Measurements from ENCODE around the gene GNPDA1. TPM values are rescaled to one million over a fixed set of nuclear protein-coding genes. Genes with fewer than 3 reads are reported as not detected.

The GNPDA1 gene
- total RNA-seq, 1 donor from 2014 or later = 25.3 TPM

DNA sequence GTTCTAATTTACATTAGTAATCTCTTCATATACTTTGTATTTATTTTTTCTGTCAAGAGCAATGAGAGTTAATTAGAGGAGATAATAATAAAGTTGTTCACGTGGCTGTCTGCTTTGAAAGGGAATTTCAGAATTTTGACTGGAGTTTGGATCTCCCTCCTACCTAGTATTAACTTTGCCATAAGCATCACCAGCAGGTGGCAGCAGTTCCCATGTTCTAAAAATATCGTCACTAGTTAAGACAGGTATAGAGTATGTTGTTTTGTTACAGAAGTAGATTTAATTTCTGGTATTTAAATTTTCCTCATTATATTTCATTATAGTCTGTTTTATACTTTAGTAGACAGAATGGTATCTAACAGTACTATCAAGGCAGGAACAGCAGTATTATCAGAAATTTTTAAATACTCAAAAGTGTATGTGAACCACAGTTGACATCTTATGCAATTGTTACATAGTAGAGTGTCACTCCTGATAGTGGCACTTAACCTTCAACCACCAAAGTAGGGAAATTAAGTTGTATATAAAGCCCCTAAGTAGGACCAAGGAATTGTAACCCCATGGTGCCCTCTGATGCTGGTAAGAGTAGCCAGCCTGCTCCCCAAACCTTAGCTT is 20.4 kb downstream of the GNPDA1 start:
- no peak for DNase-seq (ENCODE audit: extremely low spot score in 2 of 2)
- no peaks in the 10 kb centered on the region for H3K4me1 ChIP-seq
- TF ChIP-seq CTCF (IDR thresholded peaks at IDR 0.05) (peak; percentile 62 to 85 (median 65)), POLR2AphosphoS5 (IDR thresholded peaks at IDR 0.05; ENCODE audit: insufficient read depth in 1 of 2, low read depth in 1 of 2) (no peak), POLR2A (IDR thresholded peaks at IDR 0.05) (no peak)
- no peak overlapping the region for H3K4me3 ChIP-seq
- H3K9me3 ChIP-seq = no peaks in the 10 kb centered on the region
- peaks cover 0 to 43% of the 10 kb centered on the region in 2 donors for H3K36me3 ChIP-seq
- intact Hi-C loops (cut with DNase I) = loop anchor here (5.0 to 10.0 kb wide), 2 partner anchors 122 to 150 kb away; no protein-coding TSS in a partner anchor
- no peak overlapping the region for H3K27ac ChIP-seq
- H3K27me3 ChIP-seq = no peaks in the 10 kb centered on the region

- intact Hi-C loops (cut with DNase I) = loop anchor here (5.0 to 10.0 kb wide), 2 partner anchors 125 to 153 kb away; no protein-coding TSS in a partner anchor
- TF ChIP-seq POLR2A (IDR thresholded peaks at IDR 0.05) (no peak), CTCF (IDR thresholded peaks at IDR 0.05) (no peak), POLR2AphosphoS5 (IDR thresholded peaks at IDR 0.05; ENCODE audit: insufficient read depth in 1 of 2, low read depth in 1 of 2) (no peak)
- Histone ChIP-seq H3K4me1 (no peaks in the 10 kb centered on the region), H3K4me3 (no peak overlapping the region), H3K27me3 (no peaks in the 10 kb centered on the region), H3K27ac (no peak overlapping the region), H3K36me3 (peaks cover 0 to 64% of the 10 kb centered on the region in 2 donors), H3K9me3 (no peaks in the 10 kb centered on the region)
- no peak for DNase-seq (ENCODE audit: extremely low spot score in 2 of 2)
Observed at GRCh38 chr5:141989720-141990119, 23.1 kb downstream of the GNPDA1 start.

DNA sequence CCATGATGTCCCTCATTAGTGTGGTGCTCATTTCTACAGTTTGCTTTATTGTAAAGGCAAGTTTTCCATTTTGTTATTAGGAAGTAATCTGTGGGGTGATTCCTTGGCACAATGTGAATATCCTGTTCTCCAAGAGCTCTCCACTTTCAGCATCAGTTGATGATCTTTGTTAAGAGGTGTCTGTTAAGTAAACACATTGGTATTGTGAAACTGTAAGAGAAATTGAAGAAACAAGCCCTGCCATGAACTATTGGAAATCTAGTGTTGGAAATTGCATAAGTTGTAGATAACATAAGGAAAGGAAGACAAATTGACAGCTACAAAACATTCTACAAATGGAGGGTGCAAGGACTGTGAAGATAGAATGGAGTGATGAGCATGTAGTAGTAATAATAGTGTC is 26.8 kb downstream of the GNPDA1 start:
- no peak overlapping the region for H3K27ac ChIP-seq
- no peak overlapping the region for H3K4me3 ChIP-seq
- intact Hi-C loops (cut with DNase I) = no loop called here
- H3K4me1 ChIP-seq = no peaks in the 10 kb centered on the region
- H3K9me3 ChIP-seq = no peaks in the 10 kb centered on the region
- no peaks in the 10 kb centered on the region for H3K27me3 ChIP-seq
- peaks cover 0 to 78% of the 10 kb centered on the region in 2 donors for H3K36me3 ChIP-seq
- TF ChIP-seq POLR2A (IDR thresholded peaks at IDR 0.05) (no peak), POLR2AphosphoS5 (IDR thresholded peaks at IDR 0.05; ENCODE audit: insufficient read depth in 1 of 2, low read depth in 1 of 2) (no peak), CTCF (IDR thresholded peaks at IDR 0.05) (no peak)
- no peak for DNase-seq (ENCODE audit: extremely low spot score in 2 of 2)

GRCh38 chr5:141982626-141983025 is 30.2 kb downstream of the GNPDA1 start:
- no peak for DNase-seq (ENCODE audit: extremely low spot score in 2 of 2)
- Histone ChIP-seq H3K4me1 (no peaks in the 10 kb centered on the region), H3K27ac (no peak overlapping the region), H3K4me3 (no peak overlapping the region), H3K36me3 (peaks cover 3 to 84% of the 10 kb centered on the region in 2 donors), H3K9me3 (no peaks in the 10 kb centered on the region), H3K27me3 (no peaks in the 10 kb centered on the region)
- intact Hi-C loops (cut with DNase I) = no loop called here
- TF ChIP-seq CTCF (IDR thresholded peaks at IDR 0.05) (no peak), POLR2A (IDR thresholded peaks at IDR 0.05) (no peak), POLR2AphosphoS5 (IDR thresholded peaks at IDR 0.05; ENCODE audit: insufficient read depth in 1 of 2, low read depth in 1 of 2) (no peak)

DNA sequence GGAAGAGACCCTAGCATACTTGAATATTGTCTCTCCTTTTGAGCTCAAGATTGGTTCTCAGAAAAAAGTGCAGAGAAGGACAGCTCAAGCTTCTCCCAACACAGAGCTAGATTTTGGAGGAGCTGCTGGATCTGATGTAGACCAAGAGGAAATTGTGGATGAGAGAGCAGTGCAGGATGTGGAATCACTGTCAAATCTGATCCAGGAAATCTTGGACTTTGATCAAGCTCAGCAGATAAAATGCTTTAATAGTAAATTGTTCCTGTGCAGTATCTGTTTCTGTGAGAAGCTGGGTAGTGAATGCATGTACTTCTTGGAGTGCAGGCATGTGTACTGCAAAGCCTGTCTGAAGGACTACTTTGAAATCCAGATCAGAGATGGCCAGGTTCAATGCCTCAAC is 34.4 kb downstream of the GNPDA1 start:
- Histone ChIP-seq H3K36me3 (peaks cover 3 to 86% of the 10 kb centered on the region in 2 donors), H3K27ac (no peak overlapping the region), H3K9me3 (no peaks in the 10 kb centered on the region), H3K4me1 (peaks cover 11% of the 10 kb centered on the region), H3K4me3 (no peak overlapping the region), H3K27me3 (no peaks in the 10 kb centered on the region)
- intact Hi-C loops (cut with DNase I) = no loop called here
- no peak for DNase-seq (ENCODE audit: extremely low spot score in 2 of 2)
- no peak for TF ChIP-seq CTCF (IDR thresholded peaks at IDR 0.05)
- TF ChIP-seq POLR2AphosphoS5 (IDR thresholded peaks at IDR 0.05; ENCODE audit: insufficient read depth in 1 of 2, low read depth in 1 of 2) = no peak
- TF ChIP-seq POLR2A (IDR thresholded peaks at IDR 0.05) = no peak

Data from vagina (tissue), 2 donors.